Germinal center (tissue), 1 donor: ENCODE results near the gene CYB5R2.
"Not testable (repeated sequence)": the region's sequence is repeated elsewhere in the genome, so short reads cannot be mapped to it uniquely, and the experiment has no call there.

ENCODE experiments used
- DNase-seq: peaks from one replicate; pipeline ENCODE4 v3.0.0; 2012; ENCODE audit warnings: mixed read lengths, low spot score

CYB5R2 gene

DNA sequence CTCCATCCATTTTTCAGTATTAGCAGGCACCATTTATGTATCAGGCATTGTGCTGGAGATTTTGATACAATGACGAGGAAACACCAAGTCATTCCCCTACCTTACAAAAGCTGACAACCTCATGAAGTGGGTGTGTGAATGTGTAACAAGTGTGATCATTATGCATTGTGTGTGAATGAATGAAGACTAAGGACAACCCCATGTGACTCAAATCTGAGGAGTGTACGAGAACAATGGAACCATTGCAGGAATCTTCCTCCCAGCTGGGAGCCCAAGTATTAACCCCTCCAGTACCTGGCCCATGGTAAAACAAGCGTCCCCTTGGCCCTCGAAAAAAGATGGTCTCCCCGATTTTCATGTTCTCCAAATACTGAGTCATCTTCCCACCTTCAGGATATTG, 4.4 kb downstream of the CYB5R2 start:
- DNase-seq = no peak

DNA sequence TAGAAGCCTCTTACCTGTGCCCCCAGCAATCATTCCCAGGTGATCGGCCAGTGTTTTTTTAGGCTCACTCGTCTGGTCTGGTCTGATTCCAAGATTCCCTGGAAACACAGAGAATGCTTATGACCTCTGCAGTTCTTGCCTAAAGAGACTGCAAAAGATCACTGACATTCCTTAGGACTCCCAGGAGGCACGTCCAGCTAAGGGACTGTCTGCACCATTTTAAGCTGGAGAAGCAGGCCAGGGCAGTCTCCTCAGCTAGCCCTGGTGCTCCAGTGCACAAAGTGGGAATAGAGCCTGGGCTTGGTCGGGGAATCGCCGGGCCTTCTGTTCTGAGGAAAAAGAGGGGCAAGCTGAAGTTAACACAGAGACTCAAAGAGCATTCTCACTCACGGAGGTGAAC, 4.8 kb downstream of the CYB5R2 start:
- DNase-seq = no peak

DNA sequence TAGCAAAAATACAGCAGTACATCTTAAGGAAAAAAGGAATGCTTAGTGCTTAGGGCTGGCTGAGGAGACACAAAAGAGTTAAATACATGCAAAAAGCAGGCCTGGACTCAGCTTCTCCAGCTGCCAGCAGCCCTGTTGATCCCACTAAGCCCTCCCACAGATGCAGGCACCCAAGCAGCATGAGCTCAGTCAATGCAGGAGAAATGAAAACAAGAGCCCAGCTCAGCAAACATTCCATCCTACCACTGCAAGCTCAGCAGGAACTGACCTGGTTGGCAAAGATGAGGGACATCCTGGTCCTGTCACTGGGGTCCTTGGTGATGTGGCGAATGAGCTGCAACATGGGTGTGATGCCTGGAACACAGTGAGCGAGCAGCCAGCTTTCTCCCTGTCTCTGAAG, 5.8 kb downstream of the CYB5R2 start:
- no peak for DNase-seq

DNA sequence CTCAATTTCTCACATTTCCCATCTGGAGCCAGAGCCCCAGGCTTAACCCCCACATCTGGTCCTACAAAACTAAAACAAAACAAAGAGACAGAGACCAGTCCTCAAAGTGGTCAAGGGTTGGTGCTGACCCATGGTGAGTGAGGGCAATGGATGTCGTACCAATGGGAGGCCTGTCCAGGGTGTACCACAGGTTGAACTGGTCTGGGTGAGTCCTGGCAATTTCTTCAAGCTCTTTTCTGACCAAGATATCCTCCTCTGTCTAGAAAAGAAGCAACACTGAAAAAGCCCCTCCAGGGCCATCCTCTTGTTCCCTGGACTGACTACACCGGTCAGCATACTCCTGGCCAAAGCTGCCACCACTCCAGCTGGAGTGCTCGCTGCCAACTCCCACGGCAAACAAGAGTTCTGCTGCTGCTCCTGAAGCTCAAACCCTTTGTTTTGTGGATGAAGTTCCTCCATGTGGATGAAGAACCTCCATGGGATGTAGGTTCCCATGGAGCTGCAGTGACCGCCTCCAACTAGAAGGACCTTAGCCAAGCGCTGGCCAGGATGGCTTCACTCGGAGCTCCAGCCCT, 6.9 kb downstream of the CYB5R2 start:
- no peak for DNase-seq

DNA sequence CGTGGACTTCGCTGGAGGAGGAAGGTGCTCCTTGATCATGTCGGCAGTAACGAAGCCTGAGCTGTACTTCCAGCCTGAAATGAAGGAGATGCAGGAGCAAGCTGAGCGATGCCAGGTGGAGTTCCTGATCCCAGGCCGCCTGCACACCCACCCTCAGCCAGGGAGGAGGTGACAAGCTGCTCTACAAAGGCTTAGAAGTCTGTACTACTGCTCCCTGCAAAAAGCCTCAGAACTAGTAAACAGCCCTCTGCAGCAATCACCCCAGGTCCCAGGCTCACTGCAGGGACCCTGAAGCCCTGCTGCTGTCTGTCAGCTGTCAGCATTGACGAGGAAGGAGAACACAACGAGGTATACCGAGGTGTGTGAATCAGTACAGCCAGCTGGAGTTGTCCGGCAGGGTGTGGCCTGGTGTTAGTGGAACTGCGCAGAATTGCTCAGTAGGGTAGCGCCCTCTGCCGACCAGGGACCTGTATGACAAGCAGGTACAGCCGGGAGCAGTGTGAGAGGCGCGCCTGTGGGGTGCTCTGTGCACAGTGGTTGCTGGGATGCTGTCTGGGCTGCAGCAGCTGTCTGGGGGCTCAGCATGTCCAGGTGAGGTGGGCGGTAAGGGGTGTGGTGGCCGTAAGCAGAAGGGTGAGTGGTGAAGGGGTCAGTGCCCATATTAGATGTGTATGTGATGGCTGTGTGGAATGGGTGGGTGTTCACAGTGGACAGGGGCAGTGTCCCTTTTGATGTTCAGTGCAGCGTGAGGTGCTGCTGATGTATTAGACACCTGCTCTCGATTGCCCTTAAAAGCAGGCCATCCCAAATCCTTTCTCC, 7.6 kb downstream of the CYB5R2 start:
- peak; percentile 88 for DNase-seq

DNA sequence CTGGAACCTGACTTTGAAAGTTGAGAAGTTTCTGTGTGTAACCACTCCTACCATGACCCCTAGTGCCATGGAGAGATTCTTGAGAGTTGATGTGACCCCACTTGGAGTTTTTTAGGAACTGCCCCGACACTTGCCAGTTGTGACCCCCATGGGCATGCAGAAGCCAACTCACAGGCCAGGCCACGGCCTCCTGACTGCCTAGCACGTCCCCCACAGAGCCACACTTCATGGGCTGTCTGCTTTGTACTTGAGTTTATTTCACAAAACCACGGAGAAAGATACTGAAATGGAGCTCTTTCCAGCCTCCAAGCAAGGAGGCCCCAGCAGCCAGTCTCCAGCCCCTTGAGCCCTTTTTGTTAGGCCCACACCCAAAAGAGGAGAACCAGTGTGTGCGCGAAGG, 8.4 kb downstream of the CYB5R2 start:
- no peak for DNase-seq

DNA sequence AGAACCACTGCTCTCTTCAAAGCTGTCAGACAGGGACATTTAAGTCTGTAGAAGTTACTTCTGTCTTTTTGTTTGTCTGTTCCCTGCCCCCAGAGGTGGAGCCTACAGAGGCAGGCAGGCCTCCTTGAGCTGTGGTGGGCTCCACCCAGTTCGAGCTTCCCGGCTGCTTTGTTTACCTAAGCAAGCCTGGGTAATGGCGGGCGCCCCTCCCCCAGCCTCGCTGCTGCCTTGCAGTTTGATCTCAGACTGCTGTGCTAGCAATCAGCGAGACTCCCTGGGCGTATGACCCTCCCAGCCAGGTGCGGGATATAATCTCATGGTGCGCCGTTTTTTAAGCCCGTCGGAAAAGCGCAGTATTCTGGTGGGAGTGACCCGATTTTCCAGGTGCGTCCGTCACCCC, 9.8 kb downstream of the CYB5R2 start:
- not testable (repeated sequence) for DNase-seq

DNA sequence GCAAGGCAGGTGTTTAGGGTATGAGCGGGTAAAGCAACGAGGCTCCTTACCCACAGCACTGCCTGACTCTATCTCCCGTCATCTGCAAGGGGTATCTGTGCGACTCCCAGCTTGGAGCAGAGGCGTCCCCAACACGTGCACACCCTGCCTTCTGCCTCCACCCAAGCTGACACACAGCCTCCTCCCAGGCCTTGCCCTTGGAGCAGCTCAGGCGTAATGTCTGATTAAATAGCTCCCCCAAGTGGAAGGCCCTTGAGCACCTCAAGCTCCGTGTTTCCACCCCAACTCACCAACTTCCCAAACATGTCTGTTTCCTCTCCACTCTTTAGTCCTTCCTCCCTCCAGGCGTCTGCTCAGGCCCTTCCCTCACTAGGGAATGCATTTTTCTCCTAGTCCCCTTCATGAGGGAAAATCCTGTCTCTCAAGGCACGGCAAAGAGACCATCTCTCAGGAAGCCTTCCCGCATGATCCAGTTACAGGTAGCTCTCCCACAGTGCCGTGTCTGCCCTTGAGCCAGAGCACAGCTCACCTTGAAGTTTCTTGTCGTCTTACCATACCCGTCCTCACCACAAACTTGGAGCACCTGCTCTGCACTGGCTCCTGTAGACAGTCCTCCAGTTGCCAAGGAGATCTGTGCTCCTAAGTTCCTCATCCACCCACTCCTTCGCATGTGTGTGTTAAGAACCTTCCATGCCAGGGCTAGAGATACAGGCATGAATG, 15.8 kb downstream of the CYB5R2 start:
- DNase-seq = no peak

DNA sequence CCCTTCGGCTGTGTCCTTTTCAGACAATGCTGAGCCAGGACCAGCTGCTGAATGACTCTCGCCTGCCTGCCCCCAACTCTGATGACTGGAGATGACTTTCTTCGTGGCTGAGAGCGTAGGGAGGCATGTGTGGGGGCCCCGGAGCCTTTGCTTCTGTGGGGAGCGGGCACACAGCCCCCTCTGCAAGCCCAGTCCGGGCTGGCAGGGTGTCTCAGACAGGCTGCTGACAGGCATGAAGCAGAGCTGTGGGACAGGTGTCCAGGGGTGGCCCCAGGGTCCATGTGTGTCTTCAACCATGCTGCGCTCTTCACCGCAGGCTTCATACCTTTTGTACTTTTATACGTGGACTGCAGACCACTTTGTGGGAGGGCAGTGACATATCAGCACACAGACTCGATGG, 16.6 kb downstream of the CYB5R2 start:
- DNase-seq = no peak

DNA sequence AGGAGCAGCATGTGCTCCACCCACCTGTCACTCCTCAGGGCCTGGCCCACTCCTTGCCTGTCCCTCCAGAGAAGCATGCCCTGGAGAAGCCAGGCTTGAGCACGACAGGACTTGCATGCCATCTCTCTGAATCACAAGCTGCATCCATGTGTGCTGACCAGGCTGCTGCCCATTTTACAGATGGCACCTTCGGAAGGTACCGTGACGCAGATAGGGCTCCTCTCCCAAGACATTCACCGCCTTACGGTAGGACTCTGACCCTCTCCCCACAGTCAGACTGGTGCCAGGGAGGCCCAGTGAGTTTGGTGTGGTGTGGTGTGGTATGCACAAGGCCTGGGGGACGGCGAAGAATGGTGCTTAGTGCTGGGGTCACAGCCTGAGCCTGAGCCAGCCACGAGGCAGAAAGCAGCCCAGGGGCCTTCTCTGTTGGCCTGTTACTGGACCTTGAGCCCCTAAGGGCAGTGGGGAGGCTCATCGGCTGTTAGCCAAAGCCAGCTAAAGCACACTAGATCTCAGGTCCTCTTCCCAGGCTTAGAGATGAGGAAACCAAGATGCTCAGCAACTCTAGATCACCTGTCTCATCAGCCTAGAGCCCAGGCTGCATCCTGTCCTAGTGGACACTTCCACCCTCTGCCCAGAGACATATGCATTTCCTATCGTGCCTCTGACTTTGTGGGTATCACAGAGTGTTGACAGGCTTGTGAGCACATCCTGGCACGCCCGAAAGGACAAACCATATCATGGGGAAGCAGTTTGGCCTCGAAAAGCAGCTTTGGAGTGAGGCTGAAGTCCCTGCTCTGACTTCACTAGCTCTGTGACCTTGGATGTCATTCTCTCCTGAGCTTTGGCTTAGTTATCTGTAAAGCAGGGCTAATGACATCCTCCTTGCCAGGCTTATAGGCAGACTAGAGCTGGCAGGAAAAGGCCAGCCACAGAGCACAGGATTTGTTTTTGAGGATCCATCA, 17.8 kb downstream of the CYB5R2 start:
- DNase-seq = no peak

DNA sequence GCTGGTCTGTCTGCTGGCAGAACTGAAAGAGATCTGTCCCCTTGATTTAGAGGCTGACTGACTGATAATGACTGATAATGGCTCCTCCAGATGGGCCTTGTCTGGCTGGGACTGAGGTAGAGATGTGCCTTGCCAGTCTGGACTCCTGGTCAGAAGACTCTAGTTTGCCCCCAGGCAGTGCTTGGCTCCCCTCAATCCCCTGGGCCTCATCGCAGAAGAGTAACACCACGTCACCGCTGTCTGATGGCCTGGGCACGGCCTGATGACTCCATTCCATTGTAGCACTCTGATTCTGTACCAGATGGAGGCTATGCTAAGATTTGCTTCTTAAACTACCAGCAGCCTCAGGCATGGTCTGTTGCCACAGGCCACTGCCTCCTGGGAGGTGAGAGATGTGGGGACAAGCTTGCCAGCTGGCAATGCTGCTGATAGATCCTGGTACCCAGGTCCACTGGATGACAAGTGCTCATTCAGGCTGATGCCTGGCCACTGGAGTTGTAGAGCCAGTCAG, 19.1 kb downstream of the CYB5R2 start:
- DNase-seq = no peak

DNA sequence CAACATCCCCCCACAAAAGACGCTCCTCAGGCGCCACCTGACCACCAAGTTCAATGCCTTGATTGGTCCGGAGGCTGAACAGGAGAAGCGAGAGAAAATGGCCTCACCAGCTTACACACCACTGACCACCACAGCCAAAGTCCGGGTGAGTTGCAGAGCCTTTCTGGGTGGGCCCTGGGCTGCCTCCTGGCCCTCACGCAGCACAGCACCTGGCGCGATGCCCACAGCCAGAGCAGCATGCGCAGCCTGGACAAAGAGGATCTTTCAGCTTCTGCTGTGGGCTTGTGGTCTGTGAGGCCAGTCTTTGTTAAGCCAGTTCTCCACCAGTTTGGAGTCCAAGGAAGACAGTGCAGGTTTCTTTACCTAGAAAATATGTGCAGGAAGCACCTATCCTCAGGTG, 21.6 kb downstream of the CYB5R2 start:
- DNase-seq = no peak

DNA sequence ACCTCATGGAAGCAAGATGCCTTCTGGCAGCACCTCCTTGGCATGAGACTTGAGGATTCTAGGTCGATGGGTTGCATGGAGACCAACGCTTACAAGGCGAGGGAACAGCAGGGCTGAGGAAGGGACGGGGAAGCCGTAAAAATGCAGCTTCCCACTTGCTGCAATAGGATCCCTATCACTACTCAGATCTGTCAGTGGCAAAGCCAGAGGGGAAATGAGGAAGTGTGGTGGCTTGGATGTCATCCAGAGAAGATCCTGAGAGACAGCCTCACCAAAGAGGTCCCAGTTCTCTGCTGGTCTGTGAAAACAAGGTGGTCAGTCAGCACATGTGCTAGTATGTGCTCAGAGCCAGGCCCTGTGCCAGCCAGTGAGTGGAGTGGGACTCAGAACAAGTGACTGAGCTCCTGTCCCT, 22.2 kb downstream of the CYB5R2 start:
- DNase-seq = no peak

DNA sequence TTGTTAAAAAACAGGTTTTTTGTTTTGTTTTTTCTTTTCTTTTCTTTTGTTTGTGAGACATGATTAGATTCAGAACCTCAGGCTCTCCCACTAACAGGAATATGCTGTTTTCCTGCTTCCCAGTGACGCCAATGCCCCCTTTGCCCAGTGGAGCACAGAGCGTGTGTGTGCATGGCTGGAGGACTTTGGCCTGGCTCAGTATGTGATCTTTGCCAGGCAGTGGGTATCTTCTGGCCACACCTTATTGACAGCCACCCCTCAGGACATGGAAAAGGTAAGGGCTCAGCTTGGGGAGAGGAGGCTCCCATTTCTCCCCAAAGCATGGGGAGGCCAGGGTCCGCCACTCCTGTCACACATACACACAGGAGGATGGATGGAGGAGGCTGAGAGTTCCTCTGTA, 25.0 kb downstream of the CYB5R2 start:
- no peak for DNase-seq

DNA sequence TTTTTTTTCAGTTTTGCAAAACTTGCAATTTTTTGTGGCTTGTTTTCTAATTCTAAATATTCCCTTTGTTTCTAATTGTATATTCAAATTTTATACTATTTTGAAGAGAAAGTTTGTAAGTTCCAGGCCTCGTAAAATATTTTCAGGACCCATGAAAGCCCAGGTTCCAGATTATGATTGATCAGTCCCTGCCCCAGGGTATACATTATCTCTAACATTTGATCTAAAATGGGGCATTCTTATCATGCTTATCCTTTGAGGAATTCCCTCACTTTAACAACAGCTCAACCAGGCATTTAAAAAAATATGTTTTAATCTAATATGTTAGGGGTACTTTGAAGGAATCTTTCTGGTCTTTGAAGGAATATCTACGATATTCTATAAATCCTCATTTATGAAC, 26.4 kb downstream of the CYB5R2 start:
- DNase-seq = no peak

DNA sequence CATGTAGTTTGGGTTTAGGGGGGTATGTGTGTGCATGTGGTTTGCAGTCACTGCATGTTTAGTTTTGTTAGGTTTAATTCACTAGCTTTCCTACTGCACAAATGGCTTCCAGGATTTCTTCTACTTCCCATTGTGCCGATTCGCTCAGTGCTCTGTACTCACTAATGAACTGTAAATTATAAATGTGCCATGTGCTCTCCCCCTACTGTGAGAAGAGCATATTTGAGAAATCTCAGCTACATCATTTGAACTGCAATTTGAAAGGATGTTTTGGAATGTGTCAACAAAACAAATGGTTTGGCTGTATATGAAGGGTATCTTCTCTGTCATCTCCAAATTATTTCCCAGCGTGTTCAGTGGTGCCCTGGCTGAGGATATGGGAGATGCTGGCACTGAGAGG, 28.1 kb downstream of the CYB5R2 start:
- DNase-seq = no peak

DNA sequence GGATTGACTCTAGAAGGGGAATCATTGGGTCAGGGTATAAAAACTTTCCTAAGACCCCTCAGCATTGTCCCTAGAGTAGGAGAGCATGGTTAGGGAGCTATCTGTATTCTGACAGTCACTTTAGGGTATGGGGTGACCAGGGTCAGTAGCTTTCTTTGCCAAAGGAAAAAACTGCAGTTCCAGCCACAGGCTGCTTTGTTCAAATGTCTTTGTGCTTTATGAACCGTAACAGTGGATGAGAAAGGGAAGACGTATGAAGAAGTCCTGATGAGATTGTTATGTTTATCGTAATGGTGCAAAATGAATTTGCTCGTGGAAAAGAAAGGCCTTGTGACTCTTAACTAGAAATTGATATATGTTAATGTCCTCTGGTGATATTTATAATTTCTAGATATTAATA, 30.0 kb downstream of the CYB5R2 start:
- DNase-seq = no peak

DNA sequence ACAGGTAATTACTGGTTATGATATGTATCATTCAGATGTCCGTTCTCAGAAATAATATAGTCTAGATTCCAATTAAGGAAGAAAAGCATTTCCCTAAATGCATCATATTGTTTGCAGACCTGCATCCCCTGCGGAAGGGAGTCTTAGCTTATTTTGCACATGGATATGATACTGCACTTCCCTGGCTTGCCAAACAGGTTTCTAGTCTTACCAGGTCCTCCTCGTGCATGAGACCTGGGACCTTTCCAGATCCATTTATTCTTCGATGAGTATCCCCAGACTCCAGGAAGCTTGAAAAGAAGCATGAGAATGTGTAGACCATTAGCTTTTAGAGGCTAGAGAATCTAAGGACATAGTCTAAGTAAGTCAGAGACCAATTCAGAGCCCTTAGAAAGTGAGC, 30.6 kb downstream of the CYB5R2 start:
- no peak for DNase-seq

DNA sequence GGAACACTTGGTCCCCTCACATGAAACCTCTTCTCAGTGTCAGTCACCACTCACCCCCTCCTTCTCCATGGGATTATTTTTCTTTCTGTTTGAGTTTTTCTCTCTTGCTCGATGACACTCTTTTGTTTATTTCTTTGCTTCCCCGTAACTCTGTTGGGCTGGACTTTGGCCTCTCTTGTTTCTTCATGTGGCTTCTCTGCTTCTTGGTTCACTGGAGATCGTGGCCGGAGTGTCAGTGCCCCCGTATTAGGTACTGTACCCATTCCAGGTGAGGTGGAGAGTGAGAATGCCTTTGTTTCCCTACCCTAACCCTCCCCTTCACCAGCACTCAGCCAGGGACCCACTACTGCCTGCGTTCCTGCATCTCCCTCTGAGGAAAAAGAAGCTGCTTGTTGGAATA, 32.5 kb downstream of the CYB5R2 start:
- no peak for DNase-seq

DNA sequence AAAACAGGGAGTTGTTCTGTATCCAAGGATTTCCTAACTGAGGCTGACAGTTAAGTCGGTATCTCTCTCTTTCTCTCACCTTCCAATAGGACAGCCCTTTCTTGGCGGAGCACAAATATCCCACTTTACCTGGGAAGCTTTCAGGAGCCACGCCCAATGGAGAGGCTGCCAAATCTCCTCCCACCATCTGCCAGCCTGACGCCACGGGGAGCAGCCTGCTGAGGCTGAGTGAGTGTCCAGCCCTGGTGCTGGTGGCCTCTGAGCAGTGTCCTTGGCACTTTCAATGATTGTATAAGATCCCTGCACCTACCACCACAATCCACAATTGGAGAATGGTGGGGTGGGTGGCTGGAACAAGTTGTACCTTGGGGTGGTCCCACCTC, 33.7 kb downstream of the CYB5R2 start:
- no peak for DNase-seq

DNA sequence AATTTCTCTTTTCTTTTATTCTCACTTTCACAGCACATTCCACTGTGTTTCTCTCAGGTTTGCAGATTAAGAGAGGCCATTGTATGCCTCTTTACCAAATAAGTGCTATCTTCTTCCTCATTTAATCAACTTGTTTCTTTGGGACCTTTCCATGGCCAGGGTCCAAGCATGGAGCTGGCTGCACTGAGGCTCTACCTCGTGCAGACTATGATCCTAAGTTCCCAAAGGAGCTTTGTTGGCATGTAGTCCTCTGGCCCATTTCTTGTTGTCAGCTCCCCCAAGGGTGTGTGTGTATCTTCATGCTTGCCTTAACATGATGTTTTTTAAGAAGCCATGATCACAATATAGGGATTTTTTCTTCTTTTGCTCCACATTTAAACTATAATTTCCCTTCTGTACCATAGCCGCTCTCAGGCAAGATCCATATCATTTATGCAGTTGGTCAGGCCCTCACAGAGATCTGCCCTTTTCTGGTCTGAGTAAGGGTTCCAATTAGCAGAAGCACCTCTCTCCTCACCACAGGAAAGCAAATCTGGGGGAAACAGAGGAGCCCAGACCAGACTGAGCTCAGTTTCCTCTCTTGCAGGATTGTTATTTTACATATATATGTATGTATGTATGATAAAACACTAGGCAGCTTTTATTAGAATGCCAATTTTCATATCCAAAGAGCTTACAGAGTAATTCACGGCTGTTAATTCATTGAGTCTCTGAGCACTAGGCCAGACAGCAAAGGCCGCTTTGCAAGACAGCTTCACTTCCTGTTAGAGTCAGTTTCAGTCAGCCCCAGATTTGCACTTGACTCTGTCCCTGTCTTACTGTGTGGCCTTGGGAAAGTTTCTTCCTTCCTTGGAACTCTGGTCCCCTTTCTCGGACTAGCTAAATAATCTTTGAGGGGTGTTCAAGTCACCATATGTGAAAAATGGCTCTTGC, 34.3 kb downstream of the CYB5R2 start:
- peak; percentile 30 for DNase-seq
